Mesenteric fat pad (tissue), 1 donor: ENCODE data around the gene RICTOR. TPM values are rescaled to one million over a fixed set of nuclear protein-coding genes. Genes with fewer than 3 reads are reported as not detected.
"Not testable (repeated sequence)": the region's sequence is repeated elsewhere in the genome, so short reads cannot be mapped to it uniquely, and the experiment has no call there.

Experiments used
- DNase-seq: peaks from one replicate; pipeline ENCODE4 v3.0.0-alpha.2; 2020; ENCODE audit warnings: low spot score
- total RNA-seq: library from RNA; stranded (reverse); fragmentation: NEBNext Ultra II Directional; extraction: Animal tissue kit (Norgen Biotek cat#: 25700); gene quantifications from one replicate; pipeline ENCODE4 v1.2.1, GENCODE V29; 2021
- donor health status: DM: yes; HTN: yes; CAD: no.

The RICTOR gene
- total RNA-seq, 1 donor from 2014 or later: 27.1 TPM

DNA sequence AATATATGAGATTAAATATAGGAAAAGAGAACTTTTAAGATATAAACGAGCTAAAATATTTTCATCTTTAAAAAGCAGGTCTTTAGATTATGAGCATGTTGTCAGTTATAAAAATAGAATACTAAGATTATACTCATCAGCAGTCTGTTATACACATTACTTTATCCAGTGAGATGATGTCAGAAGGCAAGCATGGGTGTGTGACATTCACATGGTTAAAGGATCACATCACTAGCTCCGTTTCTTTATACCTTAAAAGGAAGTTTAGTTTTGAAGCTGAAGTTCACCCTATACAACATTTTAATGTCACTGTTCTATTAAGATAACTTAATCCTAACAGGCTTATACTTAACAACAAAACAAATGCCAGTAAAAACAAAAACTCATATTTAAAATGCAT is 59.6 kb downstream of the RICTOR start:
- DNase-seq: no peak

DNA sequence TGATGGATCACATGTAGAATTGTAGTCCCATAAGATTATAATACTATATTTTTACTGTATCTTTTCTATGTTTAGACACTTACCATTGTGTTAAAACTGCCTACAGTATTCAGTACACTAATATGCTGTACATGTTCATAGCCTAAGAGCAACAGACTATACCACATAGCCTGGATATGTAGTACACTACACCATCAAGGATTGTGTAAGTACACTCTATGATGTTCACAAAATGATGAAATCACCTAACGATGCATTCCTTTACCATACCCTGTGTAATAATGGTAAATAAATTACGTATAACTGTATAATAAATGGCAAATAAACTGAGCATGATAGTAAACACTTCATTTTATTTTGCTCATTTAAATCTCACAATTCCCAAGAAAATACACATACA is 60.3 kb downstream of the RICTOR start:
- no peak for DNase-seq

- not testable (repeated sequence) for DNase-seq
These were observed 63.2 kb downstream of the RICTOR start for GRCh38 chr5:39010958-39011357.

GRCh38 chr5:39009981-39010380 is 64.2 kb downstream of the RICTOR start:
- DNase-seq: no peak

DNA sequence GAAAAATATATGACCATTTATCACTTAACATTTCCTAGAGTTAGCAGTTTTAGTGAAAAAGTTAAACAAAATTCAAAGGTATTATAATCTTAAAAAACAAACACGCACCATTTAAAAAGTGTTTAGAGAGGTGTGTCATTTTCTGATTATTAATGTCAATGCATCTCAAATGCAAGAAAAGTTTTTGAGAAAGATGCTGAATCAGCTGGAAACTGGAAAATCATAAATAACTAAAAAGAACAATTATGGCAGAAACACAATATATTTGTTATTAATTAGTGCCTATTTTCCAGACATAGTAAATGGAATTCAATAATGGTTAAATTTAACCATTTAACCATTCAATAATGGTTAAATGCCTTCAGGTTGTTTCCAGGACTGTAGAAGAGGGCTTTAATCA is 64.9 kb downstream of the RICTOR start:
- DNase-seq: no peak

DNA sequence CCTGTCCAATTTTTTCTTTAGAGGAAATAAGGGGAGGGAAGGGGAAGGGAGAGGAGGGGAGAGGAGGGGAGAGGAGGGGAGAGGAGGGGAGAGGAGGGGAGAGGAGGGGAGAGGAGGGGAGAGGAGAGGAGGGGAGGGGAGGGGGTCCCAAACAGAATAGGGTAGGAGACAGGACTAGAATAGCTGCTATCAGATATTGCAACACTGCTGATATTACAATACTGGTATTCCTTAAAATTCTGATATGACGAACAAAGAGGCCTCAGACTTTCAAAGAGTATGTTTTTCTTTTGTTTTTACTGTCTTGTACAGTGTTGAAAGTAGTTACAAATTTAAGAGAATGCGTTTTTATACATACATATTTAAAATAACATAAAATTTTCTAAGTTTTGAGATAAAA is 67.5 kb downstream of the RICTOR start:
- DNase-seq: no peak

DNA sequence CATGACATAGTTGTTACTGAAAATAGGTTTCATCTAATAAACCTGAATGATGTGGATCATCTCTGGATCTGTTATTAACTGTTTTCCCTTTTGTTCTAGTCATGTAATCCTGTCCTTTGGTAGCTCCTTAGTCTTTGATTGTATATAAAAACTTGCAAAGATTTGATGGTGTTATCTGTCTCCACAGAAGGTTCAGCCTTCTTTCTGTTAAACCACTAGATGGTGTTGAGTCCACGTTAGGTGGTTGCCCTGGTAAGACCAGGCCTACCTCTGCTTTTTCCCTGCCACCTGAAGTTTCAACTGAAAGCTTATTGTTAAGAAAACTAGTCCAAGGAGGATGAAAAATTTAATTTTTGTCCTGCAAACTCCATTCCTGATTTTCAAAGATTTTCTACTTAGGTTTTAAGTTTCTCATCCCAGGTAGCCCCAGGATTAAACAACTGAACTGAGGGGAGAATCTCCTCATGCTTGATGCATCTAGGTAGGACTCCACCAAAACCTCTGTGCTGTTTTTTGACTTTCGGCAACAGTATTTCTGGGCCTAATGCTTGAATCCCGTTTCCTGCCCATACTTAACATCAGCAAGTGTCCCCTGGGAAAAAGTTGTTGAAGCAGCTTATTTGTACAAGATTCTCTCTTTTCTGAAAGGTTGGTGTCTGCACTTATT is 68.5 kb downstream of the RICTOR start:
- DNase-seq: no peak

DNA sequence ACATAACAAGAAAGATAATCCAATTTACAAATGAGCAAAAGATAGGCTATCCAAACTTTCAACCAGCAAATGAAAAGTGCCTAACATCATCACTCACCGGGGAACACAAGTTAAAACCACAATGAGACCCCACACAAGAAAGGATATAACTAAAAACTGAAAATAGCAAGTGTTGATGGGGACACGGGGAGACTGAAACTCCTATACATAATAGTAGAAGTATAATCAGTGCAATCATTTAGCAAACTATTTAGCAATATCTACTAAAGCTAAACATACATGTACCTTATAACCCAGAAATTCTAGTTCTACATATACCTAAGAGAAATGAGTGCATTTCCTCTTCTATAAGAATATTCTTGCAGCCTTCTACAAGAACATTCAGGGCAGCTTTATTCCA is 72.5 kb downstream of the RICTOR start:
- DNase-seq: no peak

- DNase-seq: no peak
These were observed 75.2 kb downstream of the RICTOR start for GRCh38 chr5:38999037-38999436.

DNA sequence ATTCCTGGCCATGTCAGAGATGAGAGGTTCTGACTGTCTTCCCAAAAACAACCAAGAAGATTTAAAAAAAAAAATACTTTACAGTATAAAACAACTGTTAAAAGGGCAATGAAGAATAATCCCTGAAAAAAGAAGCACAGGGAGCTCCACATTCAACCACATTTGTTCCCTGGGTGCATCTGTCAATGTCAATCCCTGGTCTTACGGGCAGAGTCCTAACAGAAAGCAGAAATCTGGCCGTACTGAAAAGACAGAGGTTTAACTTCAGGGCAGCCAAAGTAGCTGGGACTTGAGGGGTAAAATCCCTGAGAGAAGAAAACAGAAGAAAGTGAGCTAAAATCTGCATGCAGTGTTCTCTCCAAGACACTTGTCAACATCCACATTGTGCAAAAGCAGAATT is 76.6 kb downstream of the RICTOR start:
- no peak for DNase-seq

GRCh38 chr5:38996123-38996522 is 78.1 kb downstream of the RICTOR start:
- no peak for DNase-seq

- no peak for DNase-seq
These were observed 79.8 kb downstream of the RICTOR start for GRCh38 chr5:38994324-38994927.

- DNase-seq: not testable (repeated sequence)
These were observed 84.1 kb downstream of the RICTOR start for GRCh38 chr5:38989974-38990719.

- no peak for DNase-seq
These were observed 88.2 kb downstream of the RICTOR start for GRCh38 chr5:38985909-38986452.

DNA sequence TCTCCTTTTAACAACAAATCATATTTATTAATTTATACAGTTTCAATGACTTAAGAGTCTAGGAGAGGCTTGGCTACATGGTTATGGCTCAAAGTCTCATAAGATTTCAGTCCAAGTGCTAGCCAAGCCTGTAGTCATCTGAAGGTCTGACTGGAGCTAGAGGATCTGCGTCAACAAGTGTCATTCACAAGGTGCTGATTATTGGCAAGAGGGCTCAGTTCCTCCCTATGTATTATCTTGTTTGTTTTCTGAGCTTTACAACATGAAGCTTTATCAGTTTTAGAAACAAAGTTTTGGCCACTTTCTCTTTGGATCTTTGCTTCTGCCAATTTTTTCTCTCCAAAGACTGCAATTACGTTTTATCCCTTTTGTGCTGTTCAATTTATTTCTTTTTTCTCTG is 94.7 kb downstream of the RICTOR start:
- no peak for DNase-seq

DNA sequence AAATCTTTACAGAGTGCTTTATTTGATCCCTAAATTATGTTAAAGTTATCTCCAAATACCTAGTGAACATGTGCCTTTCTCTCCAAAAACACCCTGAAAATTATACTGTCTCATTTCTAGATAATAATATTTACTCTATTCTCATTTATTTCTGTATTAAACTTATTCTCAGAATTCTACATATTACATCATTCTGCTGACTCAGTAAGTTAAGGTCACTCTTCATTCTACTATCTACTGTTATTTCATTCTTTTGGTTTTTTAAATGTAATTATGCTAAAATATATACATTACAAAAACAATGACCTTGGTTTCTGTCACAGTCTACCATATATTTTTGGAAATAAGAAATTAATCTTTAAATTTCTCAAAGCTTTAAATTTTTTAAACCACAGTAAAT is 96.2 kb downstream of the RICTOR start:
- DNase-seq: no peak

DNA sequence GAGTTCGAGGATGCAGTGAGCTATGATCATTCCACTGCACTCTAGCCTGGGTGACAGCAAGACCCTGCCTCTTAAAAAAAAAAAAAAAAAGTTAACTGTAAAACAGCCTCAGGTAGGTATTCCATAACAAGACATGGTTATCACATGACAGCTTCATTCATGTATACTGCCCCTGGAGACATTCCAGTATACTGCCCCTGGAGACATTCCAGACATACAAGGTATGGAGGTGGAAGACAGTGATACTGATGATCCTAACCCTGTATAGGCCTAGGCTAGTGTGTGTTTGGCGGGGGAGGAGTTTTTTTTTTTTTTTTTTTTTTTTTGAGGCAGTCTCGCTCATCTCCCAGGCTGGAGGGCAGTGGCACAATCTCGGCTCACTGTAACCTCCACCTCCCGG is 105.5 kb downstream of the RICTOR start:
- DNase-seq: no peak

DNA sequence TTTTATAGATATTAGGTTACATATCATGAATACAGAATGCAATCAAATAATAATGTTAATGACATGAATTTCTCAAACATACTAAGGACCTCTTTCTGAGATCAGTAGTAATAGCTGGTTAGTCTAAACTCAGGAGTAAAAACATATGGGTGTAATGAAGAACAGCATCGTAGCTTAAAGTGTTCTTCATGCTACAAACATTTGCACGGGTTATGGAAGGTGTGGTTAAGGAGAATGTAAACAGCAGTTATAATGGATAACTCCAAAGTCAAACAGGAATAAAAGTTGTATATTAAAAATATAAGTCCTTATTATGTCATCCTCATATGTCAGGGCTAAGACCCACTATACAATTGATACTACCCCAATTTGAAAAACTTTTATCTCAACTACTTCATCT is 112.5 kb downstream of the RICTOR start:
- DNase-seq: no peak

GRCh38 chr5:38953426-38954012 is 120.7 kb downstream of the RICTOR start:
- DNase-seq: no peak

- DNase-seq: no peak
These were observed 125.7 kb downstream of the RICTOR start for GRCh38 chr5:38948501-38948900.

DNA sequence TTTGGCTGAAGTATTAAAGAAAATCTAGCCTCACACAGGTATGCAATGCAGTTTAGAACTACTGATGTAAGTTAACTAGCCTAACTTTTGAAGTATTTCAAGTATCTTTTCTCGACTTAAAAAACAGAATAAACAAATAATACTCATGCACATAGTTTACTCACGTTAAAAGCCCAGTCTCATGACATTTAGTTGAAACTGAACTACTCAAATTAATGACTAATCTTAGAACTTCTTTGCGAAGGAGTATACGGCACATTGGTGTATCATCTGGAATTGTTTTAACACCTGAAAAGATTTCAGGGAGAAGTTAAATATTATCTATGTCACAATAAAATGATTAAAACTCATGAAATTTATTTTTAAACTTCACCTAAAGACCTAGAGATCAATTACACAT is 129.9 kb downstream of the RICTOR start:
- DNase-seq: no peak

GRCh38 chr5:38941912-38942311 is 132.3 kb downstream of the RICTOR start:
- no peak for DNase-seq
